ENCODE data around the gene EXOC2.

The EXOC2 gene

GRCh38 chr6:490251-491037 is 202.5 kb downstream of the EXOC2 start:
- no peak for TF ChIP-seq CTCF (IDR thresholded peaks at IDR 0.05)
- H3K9me3 ChIP-seq: no peaks in the 10 kb centered on the region
- no peaks in the 10 kb centered on the region for H3K27me3 ChIP-seq
- intact Hi-C loops (cut with DNase I; ENCODE audit: low total_unique reads): no loop called here
- no peak overlapping the region for H3K4me3 ChIP-seq
- H3K27ac ChIP-seq: no peak overlapping the region
- peaks cover 56 to 80% (median 72%) of the 10 kb centered on the region in 3 donors for H3K36me3 ChIP-seq
- no peak for DNase-seq
- no peaks in the 10 kb centered on the region for H3K4me1 ChIP-seq

- Histone ChIP-seq H3K4me1 (no peaks in the 10 kb centered on the region), H3K27ac (no peak overlapping the region), H3K27me3 (no peaks in the 10 kb centered on the region), H3K9me3 (no peaks in the 10 kb centered on the region), H3K4me3 (no peak overlapping the region), H3K36me3 (peaks cover 60 to 84% (median 73%) of the 10 kb centered on the region in 3 donors)
- intact Hi-C loops (cut with DNase I; ENCODE audit: low total_unique reads): no loop called here
- no peak for TF ChIP-seq CTCF (IDR thresholded peaks at IDR 0.05)
- DNase-seq: no peak
Measured at GRCh38 chr6:489762-490161, 203.2 kb downstream of the EXOC2 start.

- no peak for DNase-seq
- no peaks in the 10 kb centered on the region for H3K4me1 ChIP-seq
- H3K27ac ChIP-seq: no peak overlapping the region
- H3K4me3 ChIP-seq: no peak overlapping the region
- H3K9me3 ChIP-seq: no peaks in the 10 kb centered on the region
- intact Hi-C loops (cut with DNase I; ENCODE audit: low total_unique reads): no loop called here
- TF ChIP-seq CTCF (IDR thresholded peaks at IDR 0.05): no peak
- H3K36me3 ChIP-seq: peaks cover 67 to 83% (median 78%) of the 10 kb centered on the region in 3 donors
- no peaks in the 10 kb centered on the region for H3K27me3 ChIP-seq
Measured at GRCh38 chr6:489001-489400, 203.9 kb downstream of the EXOC2 start.

- Histone ChIP-seq H3K27ac (no peak overlapping the region), H3K9me3 (no peaks in the 10 kb centered on the region), H3K27me3 (no peaks in the 10 kb centered on the region), H3K36me3 (peaks cover 67 to 77% (median 70%) of the 10 kb centered on the region in 3 donors), H3K4me3 (no peak overlapping the region), H3K4me1 (no peaks in the 10 kb centered on the region)
- DNase-seq: no peak
- TF ChIP-seq CTCF (IDR thresholded peaks at IDR 0.05): no peak
- intact Hi-C loops (cut with DNase I; ENCODE audit: low total_unique reads): no loop called here
Measured at GRCh38 chr6:487956-488355, 205.0 kb downstream of the EXOC2 start.

- peaks cover 55 to 58% (median 57%) of the 10 kb centered on the region in 3 donors for H3K36me3 ChIP-seq
- intact Hi-C loops (cut with DNase I; ENCODE audit: low total_unique reads): no loop called here
- no peak for TF ChIP-seq CTCF (IDR thresholded peaks at IDR 0.05)
Measured at GRCh38 chr6:485655-486170, 207.2 kb downstream of the EXOC2 start.

More at GRCh38 chr6:485655-486170, 207.2 kb downstream of the EXOC2 start:
- no peaks in the 10 kb centered on the region for H3K4me1 ChIP-seq
- no peaks in the 10 kb centered on the region for H3K27me3 ChIP-seq
- H3K4me3 ChIP-seq: no peak overlapping the region
- no peak for DNase-seq
- no peaks in the 10 kb centered on the region for H3K9me3 ChIP-seq
- no peak overlapping the region for H3K27ac ChIP-seq
